GM23248 (cell line): ENCODE data around the gene ZBTB20. TPM values are rescaled to one million over a fixed set of nuclear protein-coding genes. Genes with fewer than 3 reads are reported as not detected.

Experiments used
- DNase-seq: peaks from one replicate; pipeline ENCODE4 v3.0.0-alpha.2; 2015
- H2AFZ ChIP-seq: fragments of 200-600 bp; sonication (generic); 2 replicates; pipeline ENCODE4 v1.6.1; 2016; ENCODE audit warnings: antibody characterized with exemption
- H3F3A ChIP-seq: fragments of 200-600 bp; sonication (generic); 2 replicates; pipeline ENCODE4 v1.6.1; 2016; ENCODE audit warnings: mild to moderate bottlenecking, antibody characterized with exemption, mixed run types; ENCODE audit not compliant: insufficient read depth
- H3K27ac ChIP-seq: fragments of 200-600 bp; sonication (generic); 2 replicates; pipeline ENCODE4 v1.5.1; 2016; ENCODE audit warnings: mild to moderate bottlenecking
- H3K27me3 ChIP-seq: fragments of 200-600 bp; sonication (generic); replicated peaks from 2 replicates; pipeline ENCODE4 v1.6.1; 2016; ENCODE audit warnings: mild to moderate bottlenecking; ENCODE audit not compliant: insufficient read depth
- H3K36me3 ChIP-seq: fragments of 200-600 bp; sonication (generic); 2 replicates; pipeline ENCODE4 v1.6.1; 2016; ENCODE audit warnings: low read depth, mild to moderate bottlenecking
- H3K4me1 ChIP-seq: fragments of 200-600 bp; sonication (generic); 2 replicates; pipeline ENCODE4 v1.6.1; 2016; ENCODE audit warnings: mild to moderate bottlenecking; ENCODE audit not compliant: insufficient read depth
- H3K4me2 ChIP-seq: fragments of 200-600 bp; sonication (generic); one replicate; pipeline ENCODE4 v1.6.1; 2016; ENCODE audit warnings: mild to moderate bottlenecking; ENCODE audit not compliant: unreplicated experiment
- H3K4me3 ChIP-seq: fragments of 200-600 bp; sonication (generic); 2 replicates; pipeline ENCODE4 v1.5.1; 2016; ENCODE audit warnings: mild to moderate bottlenecking
- H3K79me2 ChIP-seq: fragments of 200-600 bp; sonication (generic); 2 replicates; pipeline ENCODE4 v1.6.1; 2016; ENCODE audit warnings: mild to moderate bottlenecking; ENCODE audit not compliant: insufficient read depth
- H3K9ac ChIP-seq: fragments of 200-600 bp; sonication (generic); 2 replicates; pipeline ENCODE4 v1.6.1; 2016; ENCODE audit warnings: mild to moderate bottlenecking
- H3K9me2 ChIP-seq: fragments of 200-600 bp; sonication (generic); 2 replicates; pipeline ENCODE4 v1.6.1; 2016; ENCODE audit warnings: mixed run types, mild to moderate bottlenecking, moderate library complexity; ENCODE audit not compliant: insufficient read depth
- H3K9me3 ChIP-seq: fragments of 200-600 bp; sonication (generic); one replicate; pipeline ENCODE4 v1.6.1; 2017; ENCODE audit warnings: low read depth
- H4K20me1 ChIP-seq: fragments of 200-600 bp; sonication (generic); 2 replicates; pipeline ENCODE4 v1.6.0; 2016; ENCODE audit not compliant: insufficient read depth
- EZH2 ChIP-seq: fragments of 200-600 bp; sonication (generic); IDR thresholded peaks from 2 replicates; pipeline ENCODE4 v1.6.1; 2018; ENCODE audit warnings: antibody characterized with exemption, mild to moderate bottlenecking; ENCODE audit not compliant: insufficient read depth, poor library complexity, severe bottlenecking
- EZH2phosphoT487 ChIP-seq: fragments of 200-600 bp; sonication (generic); IDR thresholded peaks from 2 replicates; pipeline ENCODE4 v1.6.1; 2018; ENCODE audit warnings: antibody characterized with exemption, moderate library complexity, mild to moderate bottlenecking, low read depth; ENCODE audit not compliant: insufficient read depth
- WGBS, 2 experiments: methylation state at CpG; one replicate each; pipeline ENCODE4 v1.1.6; 2015 to 2017; ENCODE audit warnings: low lambda C conversion rate in 2 of 2, low coverage in 1 of 2; ENCODE audit errors: missing lambda C conversion rate in 2 of 2; 5-methylcytosine and 5-hydroxymethylcytosine counted together
- in situ Hi-C: fragments of 300-500 bp; cut with MboI; formaldehyde crosslinking; loops from 2 replicates; pipeline ENCODE4 v1.15.0; 2020
- polyA plus RNA-seq: library from polyadenylated mRNA; unstranded; fragments of >200 nt; fragmentation: Nextera tagmentation; extraction: Ambion mirVana; gene quantifications from 2 replicates; pipeline ENCODE4 v1.2.1, GENCODE V29; 2016
- total RNA-seq: library from RNA; depleted of rRNA; stranded (reverse); fragments of >200 nt; shearing (Covaris generic); gene quantifications from 2 replicates; pipeline ENCODE4 v1.2.3, GENCODE V29; 2014

The ZBTB20 gene
- total and polyA plus RNA-seq, 2 experiments from 2014 or later = 9.2 to 12.2 TPM

DNA sequence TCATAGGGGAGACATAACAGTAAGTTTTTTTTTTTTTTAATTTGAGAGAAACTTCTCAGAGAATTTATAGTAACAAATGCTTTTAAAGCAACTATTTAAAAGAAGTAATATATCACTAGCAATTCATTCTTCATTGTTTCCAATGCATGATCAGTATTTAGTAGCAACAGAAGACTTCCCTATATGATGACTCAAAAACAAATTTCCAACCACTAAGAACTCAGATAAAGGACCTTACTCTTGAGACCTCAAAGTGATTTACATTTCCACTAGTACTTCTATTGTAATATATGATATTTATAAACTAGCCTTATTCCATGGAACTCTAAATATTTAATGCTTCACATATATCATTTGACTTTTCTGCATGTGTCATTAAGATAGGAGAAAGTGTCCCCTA lies 356.3 kb downstream of the ZBTB20 start:
- H3K79me2 ChIP-seq = no peaks in the 10 kb centered on the region
- no peaks in the 10 kb centered on the region for H3K36me3 ChIP-seq
- in situ Hi-C loops = no loop called here
- no peaks in the 10 kb centered on the region for H3K9me3 ChIP-seq
- H3F3A ChIP-seq = no peaks in the 10 kb centered on the region
- TF ChIP-seq EZH2phosphoT487 (no peak), EZH2 (no peak)
- no peak for DNase-seq
- no peaks in the 10 kb centered on the region for H3K27me3 ChIP-seq
- no peak overlapping the region for H3K27ac ChIP-seq
- H3K4me3 ChIP-seq = no peak overlapping the region
- H4K20me1 ChIP-seq = no peaks in the 10 kb centered on the region
- H2AFZ ChIP-seq = no peak overlapping the region
- no peak overlapping the region for H3K4me2 ChIP-seq
- H3K9ac ChIP-seq = no peak overlapping the region
- H3K4me1 ChIP-seq = no peaks in the 10 kb centered on the region
- H3K9me2 ChIP-seq = no peaks in the 10 kb centered on the region

DNA sequence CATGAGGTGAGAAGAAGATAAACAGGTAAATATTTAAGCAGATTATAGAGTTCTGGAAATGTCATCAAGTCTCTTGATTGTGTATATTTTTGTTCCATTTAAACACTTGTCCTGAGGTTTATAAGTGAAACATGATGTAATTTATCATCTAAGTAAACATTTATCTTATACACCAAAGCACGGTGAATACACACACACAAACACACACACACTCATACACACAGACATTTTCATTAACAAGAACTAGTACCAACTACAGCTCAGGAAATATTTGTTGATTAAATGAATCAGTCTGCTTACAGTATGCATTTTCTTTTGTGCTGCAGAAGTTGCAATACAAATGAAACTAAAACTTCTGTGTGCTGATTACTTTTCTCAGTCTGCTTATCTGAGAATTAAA lies 357.3 kb downstream of the ZBTB20 start:
- no peak for TF ChIP-seq EZH2
- no peak for TF ChIP-seq EZH2phosphoT487
- DNase-seq = no peak

DNA sequence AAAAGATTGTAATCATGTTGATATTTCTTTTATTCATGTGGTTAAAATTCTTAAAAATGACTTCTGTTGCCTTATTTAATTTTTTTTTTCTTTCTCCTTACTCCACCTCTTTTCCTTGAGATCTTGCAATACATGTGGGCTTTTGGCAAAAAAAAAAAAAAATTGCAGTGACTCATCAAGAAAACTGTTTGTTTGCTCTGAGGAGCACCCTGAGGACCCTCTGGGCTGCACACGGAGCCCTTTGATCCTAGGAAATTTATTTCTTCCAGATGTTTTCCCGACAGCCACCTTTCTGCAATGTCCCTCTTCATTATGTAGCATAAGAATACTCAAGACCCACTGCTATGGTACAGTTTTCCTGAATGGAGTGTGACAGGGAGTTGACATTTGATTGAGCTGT lies 371.7 kb downstream of the ZBTB20 start:
- Histone ChIP-seq H3K9ac (no peak overlapping the region), H3K4me2 (no peak overlapping the region)
- DNase-seq = peak; percentile 31

More for the DNA sequence above, 357.3 kb downstream of the ZBTB20 start:
- Histone ChIP-seq H3K27ac (no peak overlapping the region), H2AFZ (no peak overlapping the region), H3K9me2 (no peaks in the 10 kb centered on the region), H3K27me3 (no peaks in the 10 kb centered on the region), H3K4me3 (no peak overlapping the region), H3F3A (no peaks in the 10 kb centered on the region), H3K9ac (no peak overlapping the region), H3K79me2 (no peaks in the 10 kb centered on the region), H4K20me1 (no peaks in the 10 kb centered on the region), H3K36me3 (no peaks in the 10 kb centered on the region), H3K4me2 (no peak overlapping the region), H3K9me3 (no peaks in the 10 kb centered on the region), H3K4me1 (no peaks in the 10 kb centered on the region)
- in situ Hi-C loops = no loop called here
- WGBS, 2 experiments = 92 to 94% methylated on average over 1 of the region's 1 CpG

DNA sequence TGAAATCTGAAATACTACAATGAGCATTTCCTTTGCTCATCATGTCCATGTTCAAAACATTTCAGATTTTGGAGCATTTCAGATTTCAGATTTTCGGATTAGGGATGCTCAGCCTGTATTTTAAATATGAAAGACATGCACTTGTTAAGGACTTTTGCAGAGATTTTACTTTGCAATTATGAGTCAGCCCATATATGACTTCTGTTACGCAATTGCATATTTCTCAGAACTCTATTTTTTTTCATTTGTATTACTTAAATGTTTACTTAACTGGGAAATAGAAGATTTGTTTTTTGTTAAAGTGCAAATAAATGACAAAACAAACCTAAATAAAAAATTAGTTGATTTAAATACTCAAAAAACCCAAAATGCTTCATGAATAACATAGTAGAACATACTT lies 376.2 kb downstream of the ZBTB20 start:
- H4K20me1 ChIP-seq = no peaks in the 10 kb centered on the region
- H3K4me3 ChIP-seq = no peak overlapping the region
- H3K4me2 ChIP-seq = no peak overlapping the region
- no peaks in the 10 kb centered on the region for H3K9me2 ChIP-seq
- TF ChIP-seq EZH2phosphoT487 = no peak
- no peak for TF ChIP-seq EZH2
- H3K36me3 ChIP-seq = no peaks in the 10 kb centered on the region; the same call in 1 of the 2 replicates
- H3K27ac ChIP-seq = no peak overlapping the region
- 95% methylated on average over 2 of the region's 2 CpGs for WGBS, 2 experiments
- in situ Hi-C loops = no loop called here
- H3K9me3 ChIP-seq = peaks cover 4% of the 10 kb centered on the region
- H3K4me1 ChIP-seq = no peaks in the 10 kb centered on the region; the same call in 1 of the 2 replicates
- H3K27me3 ChIP-seq = no peaks in the 10 kb centered on the region
- H3K9ac ChIP-seq = no peak overlapping the region
- H3F3A ChIP-seq = peaks cover 6% of the 10 kb centered on the region; the same call in 1 of the 2 replicates
- no peaks in the 10 kb centered on the region for H3K79me2 ChIP-seq
- no peak overlapping the region for H2AFZ ChIP-seq
- DNase-seq = peak; percentile 67

More for the DNA sequence above, 371.7 kb downstream of the ZBTB20 start:
- no peak overlapping the region for H3K4me3 ChIP-seq
- no peaks in the 10 kb centered on the region for H3K27me3 ChIP-seq
- H2AFZ ChIP-seq = no peak overlapping the region
- H3K9me2 ChIP-seq = no peaks in the 10 kb centered on the region
- no peaks in the 10 kb centered on the region for H4K20me1 ChIP-seq
- peaks cover 6% of the 10 kb centered on the region; the same call in 1 of the 2 replicates for H3F3A ChIP-seq
- TF ChIP-seq EZH2 (no peak), EZH2phosphoT487 (no peak)
- no peaks in the 10 kb centered on the region; the same call in 1 of the 2 replicates for H3K4me1 ChIP-seq
- H3K27ac ChIP-seq = no peak overlapping the region
- no peaks in the 10 kb centered on the region; the same call in 1 of the 2 replicates for H3K36me3 ChIP-seq
- 41 to 48% methylated on average over 2 of the region's 2 CpGs for WGBS, 2 experiments
- H3K9me3 ChIP-seq = peaks cover 4% of the 10 kb centered on the region
- no peaks in the 10 kb centered on the region for H3K79me2 ChIP-seq
- in situ Hi-C loops = no loop called here

DNA sequence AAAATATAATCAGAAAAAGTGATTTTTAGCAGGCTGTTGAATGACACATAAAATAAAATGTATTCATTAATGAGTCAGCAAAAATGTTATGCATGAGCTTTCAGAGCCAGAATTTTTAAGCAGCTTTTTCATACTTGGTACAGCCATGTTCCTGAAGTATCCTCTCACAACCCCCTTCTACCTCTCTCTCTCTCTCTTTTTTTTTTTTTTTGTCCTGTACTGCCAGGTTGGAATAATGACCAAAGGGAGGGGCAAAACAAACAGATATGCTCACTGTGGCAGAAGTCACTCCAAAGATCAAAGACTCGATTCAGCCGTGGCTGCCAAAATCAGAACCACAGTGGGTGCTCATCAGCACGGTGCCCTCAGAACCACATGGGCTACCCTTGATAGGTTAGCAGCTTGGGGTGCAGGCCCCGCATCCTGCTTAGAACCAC lies 383.0 kb downstream of the ZBTB20 start:
- Histone ChIP-seq H3K36me3 (no peaks in the 10 kb centered on the region), H3K4me1 (peaks cover 19% of the 10 kb centered on the region), H3K79me2 (no peaks in the 10 kb centered on the region), H3K9ac (no peak overlapping the region), H2AFZ (no peak overlapping the region), H4K20me1 (no peaks in the 10 kb centered on the region), H3K27me3 (no peaks in the 10 kb centered on the region), H3K9me2 (no peaks in the 10 kb centered on the region), H3K9me3 (no peaks in the 10 kb centered on the region), H3K4me3 (no peak overlapping the region), H3F3A (peaks cover 17% of the 10 kb centered on the region), H3K27ac (no peak overlapping the region), H3K4me2 (peak overlapping the region; percentile 34)
- in situ Hi-C loops = no loop called here
- DNase-seq = peak; percentile 60
- TF ChIP-seq EZH2 = no peak
- no peak for TF ChIP-seq EZH2phosphoT487
- 35 to 46% methylated on average over 4 of the region's 4 CpGs for WGBS, 2 experiments
